Posterior vena cava (tissue), 2 donors: ENCODE results near the gene SORL1. TPM values are rescaled to one million over a fixed set of nuclear protein-coding genes. Genes with fewer than 3 reads are reported as not detected.
"Not testable (repeated sequence)": the region's sequence is repeated elsewhere in the genome, so short reads cannot be mapped to it uniquely, and the experiment has no call there.

Source experiments
- DNase-seq: peaks from one replicate; pipeline ENCODE4 v3.0.0-alpha.2; 2020; ENCODE audit warnings: low spot score
- intact Hi-C, 2 donors: fragments of 100-400 bp; cut with DNase I; formaldehyde crosslinking; loops; one replicate each; pipeline versions ENCODE4 v1.14.1 to v1.14.2; 2022 to 2023
- total RNA-seq, 2 donors: library from RNA; stranded (reverse); fragmentation: NEBNext Ultra II Directional; extraction: Animal tissue kit (Norgen Biotek cat#: 25700); gene quantifications; one replicate each; pipeline ENCODE4 v1.2.1, GENCODE V29; 2021
- donor health status: DM: yes; HTN: yes; CAD: no.
- donor health status: DM: yes; HTN: yes; CAD: no.

Gene SORL1
- total RNA-seq, 2 donors from 2014 or later = 9.4 to 15.7 TPM

DNA sequence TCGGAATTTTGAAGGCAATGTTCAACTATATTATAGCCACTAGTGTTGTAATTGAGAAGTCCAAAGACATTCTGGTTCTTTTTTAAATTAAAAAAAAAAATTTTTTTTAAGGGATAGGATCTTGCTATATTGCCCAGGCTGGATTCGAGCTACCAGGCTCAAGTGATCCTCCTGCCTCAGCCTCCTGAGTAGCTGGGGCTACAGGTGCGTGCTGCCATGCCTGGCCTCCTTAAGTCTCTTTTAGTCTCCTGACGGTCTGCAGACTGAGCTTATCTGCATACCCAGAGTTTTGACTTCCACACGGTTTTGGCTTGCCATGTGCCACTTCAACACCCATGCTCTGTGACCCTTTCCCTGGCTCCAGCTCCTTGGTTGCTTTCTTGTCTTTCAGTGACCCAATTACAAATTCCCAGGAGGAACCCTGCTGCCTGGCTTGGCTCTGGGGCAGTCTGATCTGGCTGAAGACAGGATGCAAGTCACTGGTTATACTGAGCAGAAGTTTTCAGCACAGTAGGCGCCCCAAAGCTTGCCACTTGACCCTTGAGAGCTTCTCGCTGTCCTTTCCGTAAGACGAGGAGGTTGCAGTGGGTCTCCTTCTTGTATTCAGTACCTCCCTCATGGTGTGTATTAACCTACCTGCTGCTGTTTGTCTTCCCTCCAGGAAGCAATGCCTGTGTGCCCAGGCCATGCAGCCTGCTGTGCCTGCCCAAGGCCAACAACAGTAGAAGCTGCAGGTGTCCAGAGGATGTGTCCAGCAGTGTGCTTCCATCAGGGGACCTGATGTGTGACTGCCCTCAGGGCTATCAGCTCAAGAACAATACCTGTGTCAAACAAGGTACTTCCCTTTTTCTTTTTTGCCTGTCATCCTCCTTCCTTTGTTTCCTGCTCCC lies 114.4 kb downstream of the SORL1 start:
- intact Hi-C loops = no loop called here
- DNase-seq = no peak

- intact Hi-C loops = no loop called here
- no peak for DNase-seq
Observed at GRCh38 chr11:121567995-121568394, 115.9 kb downstream of the SORL1 start.

- DNase-seq, intact Hi-C loops: not testable (repeated sequence)
Observed at GRCh38 chr11:121569332-121570299, 117.5 kb downstream of the SORL1 start.

DNA sequence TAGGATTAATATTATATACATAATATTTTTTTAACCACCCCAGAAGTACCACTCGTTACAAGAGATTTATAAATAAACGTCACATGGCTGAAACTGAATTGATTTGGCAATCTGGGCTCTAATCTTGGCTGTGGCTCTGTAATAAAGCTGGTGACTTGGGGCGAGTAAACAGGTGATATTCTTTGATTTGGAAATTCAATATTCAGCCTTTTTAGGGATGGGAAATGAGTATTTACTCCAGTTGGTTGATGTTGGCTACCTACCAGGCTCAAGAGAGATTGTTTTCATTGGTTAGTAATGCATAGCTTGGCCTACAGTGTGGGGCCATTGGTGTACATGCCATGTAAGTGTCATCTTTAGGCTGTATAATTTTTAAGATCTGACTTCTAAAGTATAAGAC lies 118.3 kb downstream of the SORL1 start:
- intact Hi-C loops = no loop called here
- DNase-seq = no peak

DNA sequence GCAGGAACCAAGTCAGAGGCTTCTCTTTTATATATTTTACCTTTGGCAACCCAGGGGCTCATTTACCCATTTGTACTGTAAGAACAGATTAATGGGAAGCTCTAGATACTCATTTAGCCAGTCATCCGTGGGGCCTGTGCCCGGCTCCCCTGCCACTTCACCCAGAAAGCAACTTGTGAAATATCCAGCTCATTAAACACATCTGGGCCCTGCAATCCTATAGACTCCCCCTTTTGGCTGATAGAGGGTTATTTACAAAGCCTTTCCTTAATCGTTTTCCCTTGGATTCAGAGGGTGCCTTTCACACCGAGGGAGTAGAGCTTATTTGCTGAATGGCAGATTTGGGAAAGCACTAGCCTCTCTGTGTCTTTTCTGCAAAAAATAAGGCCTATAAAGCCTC lies 119.4 kb downstream of the SORL1 start:
- intact Hi-C loops = no loop called here
- no peak for DNase-seq

GRCh38 chr11:121572571-121573059 lies 120.5 kb downstream of the SORL1 start:
- no peak for DNase-seq
- intact Hi-C loops = no loop called here

- DNase-seq = no peak
- intact Hi-C loops = no loop called here
Observed at GRCh38 chr11:121574801-121575200, 122.7 kb downstream of the SORL1 start.

DNA sequence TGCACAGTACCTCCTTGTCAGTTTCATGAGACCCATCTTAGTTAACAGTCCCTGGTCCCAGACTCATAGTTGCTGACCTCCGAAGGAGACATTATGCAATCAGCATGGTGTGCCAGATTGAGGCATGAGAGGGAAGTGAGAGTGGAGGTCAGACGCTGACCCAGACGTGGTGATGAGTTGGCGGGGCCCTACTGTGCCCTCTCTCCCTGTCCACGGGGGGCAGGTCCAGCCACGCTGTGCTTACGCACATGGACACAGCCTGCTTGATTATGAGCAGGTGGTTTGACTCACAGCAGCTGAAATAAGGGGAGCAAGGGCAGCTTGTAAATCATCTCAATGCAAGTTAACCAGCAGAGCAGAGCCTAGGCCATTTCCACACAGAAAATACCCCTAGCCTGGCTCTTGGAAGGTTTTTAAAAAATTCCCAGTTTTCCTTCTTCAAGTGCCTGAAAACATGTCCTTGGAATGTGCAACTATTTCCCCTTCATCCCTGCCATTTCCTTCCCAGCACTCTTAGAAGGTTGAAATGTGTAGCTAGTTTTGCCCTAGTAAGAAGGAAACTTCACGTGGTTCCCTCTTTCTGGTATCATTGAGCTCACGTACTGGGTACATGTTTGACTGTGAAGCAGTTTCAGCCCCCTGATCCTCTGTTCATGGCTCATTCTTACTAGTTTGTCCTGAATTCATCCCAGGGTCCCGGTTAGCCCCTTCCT lies 123.3 kb downstream of the SORL1 start:
- DNase-seq = peak; percentile 95
- intact Hi-C loops = no loop called here

GRCh38 chr11:121575963-121576290 lies 123.8 kb downstream of the SORL1 start:
- intact Hi-C loops = no loop called here

DNA sequence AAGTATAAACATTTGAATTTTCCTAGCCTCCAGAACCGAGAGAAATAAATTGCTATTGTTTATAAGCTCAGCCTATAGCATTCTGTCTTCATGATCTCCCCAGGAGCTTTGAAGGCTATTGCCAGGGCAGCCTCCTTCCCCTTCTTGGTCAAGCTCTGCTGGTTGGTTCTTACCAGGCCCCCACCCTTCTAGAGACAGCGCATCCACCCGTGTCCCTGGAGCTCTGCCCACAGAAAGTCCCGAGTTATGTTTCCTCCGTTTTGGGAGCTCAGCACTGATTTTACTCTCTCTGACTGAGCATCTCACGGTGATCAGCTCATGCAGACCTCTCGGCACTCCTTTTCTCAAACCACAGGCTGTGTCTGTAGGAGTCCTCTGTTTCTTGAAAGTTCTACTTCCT lies 124.4 kb downstream of the SORL1 start:
- no peak for DNase-seq
- intact Hi-C loops = no loop called here

More at GRCh38 chr11:121575963-121576290, 123.8 kb downstream of the SORL1 start:
- no peak for DNase-seq

DNA sequence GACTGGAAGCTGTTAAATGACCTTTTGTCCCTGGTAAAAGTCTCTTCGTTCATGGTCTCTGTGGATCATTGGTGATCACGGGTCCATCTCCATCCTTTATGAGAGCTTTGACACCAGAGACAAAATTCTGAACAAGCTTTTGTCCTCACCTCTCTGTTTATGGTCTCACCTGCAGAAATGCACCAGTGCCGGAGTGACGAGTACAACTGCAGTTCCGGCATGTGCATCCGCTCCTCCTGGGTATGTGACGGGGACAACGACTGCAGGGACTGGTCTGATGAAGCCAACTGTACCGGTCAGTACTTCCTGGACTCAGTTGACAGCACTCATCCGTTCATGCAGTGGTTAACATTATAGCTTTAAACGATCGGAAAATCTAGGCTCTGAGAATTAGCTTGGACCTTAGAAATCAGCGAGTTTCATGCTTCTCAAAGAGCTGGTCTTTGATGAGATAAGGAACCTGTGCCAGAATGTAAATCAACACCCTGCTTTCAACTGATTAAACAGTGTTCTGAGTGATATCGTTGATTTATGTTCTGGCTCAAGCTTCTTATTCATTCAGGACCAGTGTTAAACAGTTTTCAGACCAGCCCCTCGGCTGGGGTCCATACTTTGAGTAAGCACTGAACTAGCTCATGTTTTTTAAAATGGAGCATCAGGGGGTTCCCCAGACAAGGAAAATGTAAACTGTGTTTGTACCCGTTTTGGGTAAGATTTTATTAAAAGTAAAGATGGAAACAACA lies 125.2 kb downstream of the SORL1 start:
- intact Hi-C loops = no loop called here
- DNase-seq = no peak

DNA sequence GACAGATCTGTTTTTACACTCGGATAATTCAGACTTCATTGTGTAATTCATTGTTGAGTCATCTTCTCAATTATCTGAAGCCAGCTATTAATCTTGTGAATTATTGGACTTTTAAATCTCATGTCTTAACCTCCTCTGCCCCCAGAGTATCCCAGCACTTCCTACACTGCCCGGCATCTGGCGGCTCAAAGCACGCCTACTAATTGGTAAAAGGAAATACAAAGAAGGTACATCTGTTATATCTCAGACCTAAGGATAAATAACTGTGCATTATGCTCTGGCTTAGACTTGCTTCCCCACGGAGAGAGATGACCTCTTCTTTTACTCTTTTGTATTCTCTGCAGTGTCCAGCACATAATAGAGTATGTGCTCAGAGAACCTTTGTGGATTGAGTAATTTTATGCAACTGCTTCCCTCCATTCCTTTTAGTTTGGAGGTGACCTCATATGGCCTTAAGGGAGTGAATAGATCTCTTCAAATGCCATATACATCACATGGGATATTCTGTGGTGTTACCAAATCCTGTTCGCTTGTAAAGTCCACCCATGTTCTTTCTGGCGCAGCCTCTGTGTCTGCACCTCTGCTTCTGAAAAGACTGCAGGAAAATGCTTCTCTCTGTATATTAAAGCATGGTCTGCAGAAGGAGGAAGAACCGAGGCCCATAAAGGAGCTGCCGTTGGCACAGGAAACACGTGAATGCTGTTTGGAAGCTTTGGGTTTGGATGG lies 126.3 kb downstream of the SORL1 start:
- intact Hi-C loops = no loop called here
- DNase-seq = no peak

DNA sequence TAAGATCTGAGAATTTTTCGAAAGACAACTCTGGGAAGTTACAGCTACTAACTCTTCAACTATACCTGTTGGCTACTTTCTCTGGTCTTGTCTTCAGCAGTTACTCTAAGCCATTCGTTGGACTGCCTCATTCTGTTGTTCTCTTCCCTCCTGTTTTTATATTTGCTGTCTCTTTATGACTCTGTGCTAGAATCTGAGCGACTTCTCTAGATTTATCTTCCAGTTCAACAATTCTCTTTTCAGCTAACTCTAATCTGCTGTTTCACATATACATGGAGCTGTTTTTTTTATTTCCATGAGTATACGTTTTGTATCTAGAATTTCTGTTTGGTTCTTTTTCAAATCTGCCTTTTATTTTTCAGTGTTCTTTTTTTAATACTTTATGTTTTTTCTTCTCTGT lies 128.0 kb downstream of the SORL1 start:
- no peak for DNase-seq

DNA sequence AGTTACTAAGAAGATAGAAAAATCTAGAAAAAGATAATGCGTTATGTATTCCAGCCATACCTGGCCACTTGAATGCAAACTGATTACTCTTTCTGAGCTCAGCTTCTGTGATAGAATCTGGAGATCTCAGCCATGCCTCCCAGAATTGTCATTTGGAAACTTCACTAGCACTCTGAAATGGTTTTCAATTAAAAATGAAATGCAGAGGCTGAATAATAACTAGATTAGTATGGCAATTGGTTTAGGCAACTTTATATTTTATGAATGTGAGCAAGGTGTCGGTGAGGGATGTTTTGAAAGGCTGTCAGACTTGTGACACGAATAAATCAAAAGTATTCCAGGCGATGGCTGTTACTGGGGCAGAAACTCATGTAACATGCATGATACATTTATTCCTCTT lies 129.5 kb downstream of the SORL1 start:
- intact Hi-C loops = no loop called here
- no peak for DNase-seq

More for the DNA sequence above, 128.0 kb downstream of the SORL1 start:
- intact Hi-C loops = no loop called here

GRCh38 chr11:121582296-121582695 lies 130.2 kb downstream of the SORL1 start:
- intact Hi-C loops = no loop called here

DNA sequence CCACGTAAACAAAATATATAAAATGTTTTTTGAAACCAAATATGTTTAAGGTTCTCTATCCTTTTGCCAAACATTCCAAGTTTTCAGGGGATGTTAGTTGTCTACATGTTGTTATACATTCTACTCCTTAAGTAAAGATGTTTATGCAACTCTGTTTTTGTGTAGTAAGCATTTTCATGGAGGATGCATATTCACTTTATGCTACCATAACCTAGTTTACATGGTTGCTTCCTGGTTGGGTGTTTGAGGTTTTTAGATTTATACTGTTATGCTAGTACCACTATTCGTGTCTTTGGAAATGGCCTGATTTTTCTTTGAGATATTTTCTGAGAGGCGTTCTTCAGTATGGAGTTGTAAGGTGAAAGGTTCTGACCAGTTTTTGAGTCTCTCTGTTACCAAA lies 131.7 kb downstream of the SORL1 start:
- intact Hi-C loops = no loop called here
- no peak for DNase-seq

More at GRCh38 chr11:121582296-121582695, 130.2 kb downstream of the SORL1 start:
- no peak for DNase-seq

DNA sequence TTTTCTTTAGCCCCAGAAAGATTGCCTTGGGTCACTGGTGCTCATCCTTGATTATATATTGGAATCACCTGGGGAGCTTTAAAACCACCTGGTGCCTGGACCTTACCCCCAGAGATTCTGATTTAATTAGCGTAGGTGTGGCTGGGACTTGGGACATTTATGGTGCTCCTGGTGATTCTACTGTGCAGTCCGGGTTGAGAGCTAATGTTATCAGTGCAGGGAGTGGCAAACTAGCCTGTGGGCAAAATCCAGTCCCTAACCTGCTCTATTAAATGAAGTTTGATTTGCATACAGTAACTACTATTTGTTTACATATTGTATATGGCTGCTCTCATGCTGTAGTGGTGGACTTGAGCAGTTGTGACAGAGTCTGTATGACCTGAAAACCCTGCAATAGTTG lies 134.6 kb downstream of the SORL1 start:
- DNase-seq = no peak
- intact Hi-C loops = no loop called here

GRCh38 chr11:121587182-121587581 lies 135.1 kb downstream of the SORL1 start:
- intact Hi-C loops = no loop called here
- no peak for DNase-seq
